HG02938 (cell line): ENCODE data around the gene PLXNA4.

Experiments
- ATAC-seq: cut with Tn5 transposase; IDR thresholded peaks from one replicate; pipeline ENCODE4 v1.9.1; 2021; ENCODE audit warnings: mild to moderate bottlenecking, moderate library complexity; ENCODE audit not compliant: unreplicated experiment

The PLXNA4 gene

DNA sequence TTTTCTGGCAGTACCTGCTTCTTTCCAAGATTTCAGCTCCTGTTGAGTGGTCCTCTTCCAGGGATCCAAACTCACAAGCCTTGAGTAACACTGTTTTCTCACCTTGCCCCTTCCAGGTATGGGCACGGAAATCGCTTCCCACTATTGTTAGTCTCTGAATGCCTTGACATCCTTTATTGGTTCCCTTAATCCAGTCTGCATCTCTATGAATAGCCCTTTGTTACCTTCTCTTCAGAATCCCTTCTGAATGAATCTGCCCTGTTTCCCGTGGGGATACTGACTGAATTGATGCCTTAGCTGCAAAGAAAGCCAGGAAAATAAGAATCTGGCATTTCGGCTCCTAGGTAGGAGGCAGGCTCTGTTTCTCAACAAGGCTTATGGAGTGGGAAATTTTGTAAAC is 467.7 kb downstream of the PLXNA4 start:
- ATAC-seq = no peak

DNA sequence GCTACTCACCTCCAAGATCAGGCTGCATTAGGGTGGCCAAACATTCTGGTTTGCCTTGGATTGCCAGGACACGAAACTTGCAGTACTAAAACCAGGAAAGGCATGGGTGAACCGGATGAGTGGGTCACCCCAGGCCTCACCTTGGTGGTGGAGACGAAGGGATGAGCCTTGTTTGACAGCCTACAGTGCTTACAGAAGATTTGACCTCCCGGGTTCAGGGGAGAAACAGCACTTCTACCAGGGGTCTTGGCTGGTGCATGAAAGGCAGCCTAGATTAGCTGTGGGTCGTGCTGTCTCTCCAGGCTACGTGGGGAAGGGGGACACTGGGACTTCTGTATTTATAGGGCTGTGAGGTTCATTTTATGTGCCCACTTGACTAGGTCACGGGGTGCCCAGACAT is 469.8 kb downstream of the PLXNA4 start:
- ATAC-seq = no peak

DNA sequence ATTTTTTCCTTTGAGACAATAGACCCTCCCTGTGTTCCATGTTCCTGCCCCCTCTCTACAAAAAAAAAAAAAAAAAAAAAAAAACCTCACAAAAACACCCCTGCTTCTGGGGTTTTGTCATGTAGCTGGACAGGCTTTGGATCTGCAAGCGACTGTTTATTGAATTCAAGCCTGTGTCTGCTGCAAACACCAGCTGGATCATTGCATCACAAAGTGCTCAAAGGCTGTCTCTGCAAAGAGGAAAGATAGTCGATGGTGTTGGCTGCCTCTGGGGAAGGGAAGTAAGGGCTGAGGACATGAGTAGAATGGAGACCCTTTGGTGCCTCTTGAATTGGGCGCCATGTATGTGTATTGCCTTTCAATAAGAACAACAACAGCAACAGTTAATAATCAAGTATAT is 471.2 kb downstream of the PLXNA4 start:
- ATAC-seq = no peak

DNA sequence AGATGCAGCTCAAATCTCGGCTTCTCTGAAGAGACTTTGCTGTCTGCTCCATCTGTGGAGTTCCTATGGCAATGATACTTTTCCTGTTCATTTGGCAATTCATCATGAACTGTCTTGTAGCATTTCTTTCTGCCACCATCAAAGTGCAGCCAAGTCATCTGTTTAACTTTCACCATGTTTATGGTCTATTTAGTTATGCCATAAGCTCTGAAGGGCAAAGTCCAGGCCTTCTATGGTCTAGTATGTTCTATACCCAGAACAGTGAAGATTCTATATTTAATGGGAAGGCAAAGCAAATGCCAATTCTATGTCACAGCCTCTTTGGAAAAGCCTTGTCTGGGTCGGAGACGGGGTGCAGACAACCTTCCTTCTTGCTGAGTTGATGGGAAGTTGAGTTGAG is 472.6 kb downstream of the PLXNA4 start:
- ATAC-seq = no peak

DNA sequence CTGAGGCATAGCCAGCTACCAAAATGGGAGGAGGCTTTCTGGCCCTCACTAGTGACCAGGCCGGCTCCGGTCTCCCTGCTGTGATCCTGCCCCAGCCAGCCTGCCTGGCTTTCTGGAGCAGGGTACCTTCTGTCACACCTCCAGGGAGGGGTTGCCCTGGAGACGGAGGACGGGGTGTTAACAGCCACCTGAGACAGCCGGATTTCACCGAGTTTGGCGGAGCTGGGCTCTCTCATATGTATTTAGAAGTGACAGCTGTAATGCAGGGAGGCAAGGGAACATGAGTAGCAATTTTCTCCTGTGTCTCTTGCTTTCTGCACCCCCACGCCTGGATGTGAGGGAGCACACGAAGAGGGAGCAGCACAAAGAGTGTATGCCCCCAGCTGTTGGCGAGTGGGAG is 473.3 kb downstream of the PLXNA4 start:
- ATAC-seq = no peak

DNA sequence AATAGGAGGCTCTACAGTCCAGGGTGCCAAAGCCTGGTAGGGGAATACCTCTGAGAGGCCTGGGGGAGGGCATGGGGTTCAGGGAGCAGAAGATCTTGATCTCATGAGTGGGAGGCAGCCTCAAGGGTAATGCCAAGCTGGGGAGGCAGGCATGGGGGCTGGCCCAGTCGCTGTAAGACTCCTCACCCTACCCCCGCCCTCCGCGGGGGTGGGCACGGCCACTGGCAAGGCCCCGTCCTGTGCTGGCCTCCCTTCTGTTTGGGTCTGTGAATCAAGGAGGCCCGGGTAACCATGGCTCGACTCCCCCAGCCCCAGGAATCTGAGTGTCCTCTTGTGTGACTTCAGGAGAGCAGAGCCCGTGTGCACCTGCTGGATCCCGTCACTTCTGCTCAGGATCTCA is 473.9 kb downstream of the PLXNA4 start:
- no peak for ATAC-seq

GRCh38 chr7:132100981-132101380 is 475.3 kb downstream of the PLXNA4 start:
- ATAC-seq = no peak

DNA sequence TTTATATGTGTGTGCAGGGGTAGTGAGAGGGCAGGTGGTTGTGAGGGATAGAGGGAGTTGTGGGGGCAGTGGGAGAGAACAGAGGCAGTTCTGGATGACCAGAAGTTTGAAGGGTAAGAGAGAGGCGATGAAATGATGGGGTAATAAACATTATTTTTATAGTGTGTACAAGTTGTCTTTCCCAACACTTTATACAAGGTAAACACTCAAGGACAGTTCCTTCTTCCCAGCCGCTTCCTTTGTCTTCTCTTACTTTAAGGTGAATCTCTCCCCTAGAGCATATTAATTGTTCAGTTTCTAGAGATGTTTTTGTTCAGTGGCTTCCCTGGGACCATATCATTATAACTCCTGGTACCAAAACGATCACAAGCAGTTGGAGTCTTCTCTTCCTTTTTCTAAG is 475.8 kb downstream of the PLXNA4 start:
- ATAC-seq = no peak

DNA sequence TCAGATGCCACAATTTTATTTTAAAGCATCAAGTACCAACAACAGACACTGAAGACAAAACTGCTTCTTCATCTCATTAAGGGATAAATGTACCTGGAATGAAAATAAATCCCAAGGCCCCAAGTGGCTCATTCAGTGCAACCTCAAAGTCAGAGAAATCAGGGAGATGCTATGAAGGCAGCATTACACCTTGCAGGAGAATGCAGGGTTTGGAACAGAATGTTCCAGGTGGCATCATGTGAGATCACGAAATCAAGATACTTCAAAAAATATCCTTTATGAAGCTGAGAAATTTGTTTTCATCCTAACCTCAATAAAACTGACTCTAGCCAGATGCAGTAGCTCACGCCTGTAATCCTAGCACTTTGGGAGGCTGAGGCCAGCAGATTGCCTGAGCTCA is 477.1 kb downstream of the PLXNA4 start:
- ATAC-seq = no peak

DNA sequence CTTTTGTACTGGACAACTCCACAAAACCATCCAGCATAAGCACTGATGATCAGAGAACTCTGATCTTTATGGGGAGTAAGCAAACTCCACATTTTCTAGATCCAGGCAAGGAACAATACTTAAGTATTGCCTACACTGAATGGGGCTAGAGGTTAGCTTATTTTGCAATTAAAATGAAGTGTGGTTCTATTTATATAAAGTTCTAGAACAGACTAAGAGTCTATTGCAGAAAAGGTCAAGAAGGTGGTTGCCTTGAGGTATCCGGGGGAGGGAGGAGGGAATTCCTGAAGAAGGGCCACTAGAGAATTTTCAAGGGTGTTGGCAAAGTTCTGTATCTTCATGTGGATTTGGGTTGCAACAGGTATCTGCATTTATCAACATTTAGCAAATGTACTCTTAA is 477.9 kb downstream of the PLXNA4 start:
- ATAC-seq = no peak

DNA sequence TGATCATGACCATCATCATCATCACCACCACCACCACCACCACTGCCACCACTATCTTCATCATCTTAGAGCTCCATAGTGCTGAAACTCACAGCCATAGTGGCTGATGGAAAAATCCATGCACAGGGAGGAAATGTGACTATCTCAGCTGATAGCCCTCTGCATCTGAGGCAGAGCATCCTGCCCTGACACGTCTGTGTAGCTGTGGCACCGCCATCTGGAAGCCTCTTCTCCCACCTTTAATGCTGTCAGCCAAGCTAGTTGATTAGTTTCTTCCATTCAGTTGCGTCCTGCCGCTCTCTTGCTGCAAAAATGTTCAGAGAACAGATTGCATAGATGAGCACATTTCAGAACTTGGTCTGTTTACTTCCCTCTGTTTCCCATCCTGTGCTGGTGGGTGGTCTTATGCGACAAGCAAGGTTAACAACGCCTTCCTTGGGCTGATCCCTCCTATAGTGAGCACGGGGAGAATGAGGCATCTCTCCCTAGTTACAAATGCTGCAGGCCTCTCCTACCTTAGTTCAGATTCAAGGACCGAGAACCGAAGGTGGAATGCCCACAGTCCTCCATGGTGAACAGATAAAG is 478.6 kb downstream of the PLXNA4 start:
- ATAC-seq = no peak

DNA sequence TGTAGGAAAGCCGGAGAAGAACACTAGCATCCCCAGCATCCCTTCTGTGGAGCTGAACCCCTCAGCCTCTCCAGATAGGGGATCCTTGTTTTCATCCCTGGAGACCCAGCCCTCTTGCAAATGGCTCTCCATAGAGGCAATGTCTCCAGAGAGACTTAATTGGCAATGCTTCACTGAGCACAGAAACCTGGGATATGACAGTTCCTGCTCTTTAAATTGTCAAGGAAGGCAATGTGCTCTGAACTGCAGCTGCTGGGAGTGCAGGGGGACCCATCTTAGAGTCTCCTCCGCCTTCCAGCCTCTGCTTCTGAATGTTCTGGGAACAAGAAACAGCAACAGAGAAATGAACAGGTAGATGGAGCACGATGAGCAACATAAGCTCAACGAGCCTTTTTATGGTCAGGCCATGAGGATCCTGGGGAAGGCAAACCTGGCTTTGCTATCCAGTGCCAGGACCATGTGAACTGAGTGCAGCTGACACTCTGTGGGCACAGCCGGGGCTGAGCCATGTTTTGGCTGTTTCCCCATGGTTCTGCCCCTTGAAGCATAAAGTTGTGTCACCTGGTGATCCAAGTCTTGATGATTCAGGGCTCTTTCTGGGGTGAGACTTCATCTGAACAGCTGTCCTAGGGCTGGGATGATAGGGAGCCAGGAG is 481.0 kb downstream of the PLXNA4 start:
- no peak for ATAC-seq

GRCh38 chr7:132092106-132092505 is 484.2 kb downstream of the PLXNA4 start:
- ATAC-seq = no peak

GRCh38 chr7:132091706-132092105 is 484.6 kb downstream of the PLXNA4 start:
- no peak for ATAC-seq

GRCh38 chr7:132090444-132090843 is 485.8 kb downstream of the PLXNA4 start:
- ATAC-seq = no peak

- ATAC-seq = no peak
Measured at GRCh38 chr7:132089356-132089755, 486.9 kb downstream of the PLXNA4 start.

GRCh38 chr7:132087421-132087820 is 488.8 kb downstream of the PLXNA4 start:
- no peak for ATAC-seq

DNA sequence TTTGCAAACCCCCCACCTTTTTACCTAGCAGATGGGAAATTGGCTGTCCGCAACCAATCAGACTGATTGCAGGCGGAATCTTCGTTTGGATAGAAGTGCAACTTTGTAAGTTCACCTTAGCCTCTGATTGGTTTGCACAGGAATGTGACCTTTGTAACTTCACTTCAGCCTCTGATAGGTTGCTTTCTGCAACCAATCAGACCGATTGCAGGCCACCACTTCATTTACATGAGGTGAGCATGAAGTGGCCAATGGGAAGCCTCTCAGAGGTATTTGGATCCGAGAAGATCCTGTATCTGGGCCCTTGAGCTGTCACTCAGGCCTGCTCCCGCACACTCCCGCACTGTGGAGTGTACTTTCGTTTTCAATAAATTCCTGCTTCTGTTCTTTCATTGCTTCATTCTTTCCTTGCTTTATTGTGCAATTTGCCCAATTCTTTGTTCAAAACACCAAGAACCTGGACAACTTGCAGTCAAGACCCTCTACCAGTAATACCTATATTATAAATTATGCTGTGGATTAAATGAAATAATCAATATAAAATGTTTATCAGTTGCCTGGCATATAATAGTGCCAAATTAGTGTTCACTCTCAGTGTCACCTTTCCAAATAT is 491.4 kb downstream of the PLXNA4 start:
- ATAC-seq = no peak

DNA sequence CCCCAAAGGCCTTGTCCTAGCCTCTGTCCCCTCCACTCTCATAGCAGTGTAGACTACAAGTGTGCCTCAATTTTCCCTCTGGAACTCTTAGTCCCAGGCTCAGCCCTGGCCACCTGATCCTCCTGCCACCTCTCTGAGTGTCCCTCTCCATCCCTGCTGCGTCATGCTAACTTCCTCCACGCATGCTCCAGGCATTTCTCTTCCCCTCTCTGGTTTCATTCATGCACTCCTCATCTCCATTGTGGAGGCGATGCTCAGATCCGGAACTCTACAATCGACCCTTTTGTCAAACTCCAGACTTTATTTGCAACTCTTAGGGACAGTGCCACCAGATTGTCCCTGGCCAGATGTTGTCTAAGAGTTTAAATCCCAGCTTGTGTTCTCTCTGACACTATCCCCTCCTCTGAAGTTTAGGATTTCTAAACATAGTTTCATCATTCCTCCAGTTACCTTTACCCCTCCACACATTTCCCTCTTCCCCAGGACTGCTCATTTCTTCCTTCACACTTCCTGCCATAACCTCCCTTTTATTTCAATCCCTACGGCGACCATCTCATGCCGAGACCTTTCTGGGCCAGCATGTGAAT is 492.6 kb downstream of the PLXNA4 start:
- no peak for ATAC-seq

DNA sequence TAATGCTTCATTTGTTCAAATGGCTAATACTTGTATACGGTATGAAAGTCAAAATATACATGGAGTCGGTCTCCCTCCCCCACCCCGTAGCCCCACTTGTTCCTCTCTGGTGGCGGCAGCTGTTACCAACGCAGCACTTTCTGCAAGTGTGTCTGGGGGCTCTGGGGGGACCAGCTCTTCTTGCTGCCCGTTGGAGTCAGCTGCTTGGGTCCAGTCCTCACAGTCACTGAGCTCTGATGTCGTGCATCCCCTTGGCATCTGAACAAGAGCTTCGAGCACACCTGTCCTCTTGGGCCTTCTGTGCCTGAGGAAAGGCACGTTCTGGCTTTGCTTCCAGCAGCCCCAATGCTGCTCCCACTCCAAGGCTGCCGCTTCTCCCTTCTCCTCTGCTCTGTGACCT is 493.1 kb downstream of the PLXNA4 start:
- no peak for ATAC-seq

DNA sequence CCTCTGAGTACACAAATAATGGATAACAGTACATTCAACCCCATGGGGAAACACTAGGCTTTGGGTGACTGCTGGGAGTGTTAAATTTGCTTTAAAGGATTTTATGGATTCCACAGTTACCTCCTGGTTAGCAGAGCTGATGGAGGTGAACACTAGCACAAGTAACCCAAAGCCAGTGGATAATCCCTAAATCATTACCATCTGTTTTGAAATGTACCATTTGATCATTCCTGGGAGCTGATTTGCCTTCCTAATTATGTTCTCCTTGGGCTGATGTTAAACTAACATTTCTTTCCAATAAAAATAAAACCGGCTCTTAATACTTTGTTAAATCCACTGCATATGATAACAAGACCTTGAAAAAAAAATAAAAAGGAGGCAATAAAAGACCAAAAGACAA is 493.9 kb downstream of the PLXNA4 start:
- no peak for ATAC-seq

DNA sequence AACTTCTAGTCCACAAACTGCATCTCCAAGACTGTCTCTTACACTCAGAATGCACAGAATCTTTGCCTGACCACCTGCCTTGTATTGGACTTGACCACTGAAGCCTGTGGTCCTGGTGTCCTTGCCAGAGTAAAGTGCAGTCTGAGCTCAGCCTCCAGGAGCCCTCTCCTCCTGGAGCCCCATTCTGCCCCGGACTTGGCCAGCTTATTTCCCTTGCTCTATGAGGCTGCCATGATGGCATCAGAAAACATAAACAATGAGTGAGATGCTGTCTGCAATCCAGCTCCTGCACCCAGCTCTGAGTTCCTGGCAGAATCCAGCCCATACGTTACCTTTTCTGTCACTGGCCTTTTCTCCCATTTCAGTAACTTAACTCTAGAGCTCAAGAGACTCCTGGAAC is 494.6 kb downstream of the PLXNA4 start:
- ATAC-seq = no peak
